Neural progenitor cell (in vitro differentiated cells): ENCODE data around the gene LYST.

ENCODE experiments used
- EZH2 ChIP-seq: fragments of 200-600 bp; sonication (generic); IDR thresholded peaks from 2 replicates; pipeline ENCODE4 v1.6.1; 2017; ENCODE audit warnings: antibody characterized with exemption, mild to moderate bottlenecking, moderate library complexity
- EZH2phosphoT487 ChIP-seq: fragments of 200-600 bp; sonication (generic); IDR thresholded peaks from 2 replicates; pipeline ENCODE4 v1.6.1; 2017; ENCODE audit warnings: antibody characterized with exemption
- TF ChIP-seq, protein P1 (sequence below): fragments of 200-600 bp; sonication (generic); IDR thresholded peaks from 2 replicates; pipeline ENCODE4 v1.5.1; 2017; ENCODE audit warnings: antibody characterized with exemption, mild to moderate bottlenecking

DNA sequence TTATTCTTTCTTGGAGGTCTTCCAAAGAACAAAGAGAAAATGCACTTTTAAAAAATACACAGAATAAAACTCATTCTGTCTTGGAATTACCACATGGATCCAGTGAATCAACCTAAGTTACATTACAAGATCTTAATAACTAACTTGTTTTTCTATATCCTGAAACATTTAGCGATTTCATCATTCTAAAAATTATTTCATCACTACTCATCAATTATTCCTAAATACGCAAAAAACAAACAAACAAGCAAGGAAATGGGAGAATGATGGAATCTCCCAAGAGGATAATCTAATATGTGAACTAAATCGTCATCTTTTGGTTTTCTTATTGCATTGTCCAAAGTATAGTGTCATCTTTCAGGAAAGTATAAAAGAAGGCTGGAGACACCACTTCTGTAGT lies 178.6 kb downstream of the LYST start:
- TF ChIP-seq, protein P1, sequence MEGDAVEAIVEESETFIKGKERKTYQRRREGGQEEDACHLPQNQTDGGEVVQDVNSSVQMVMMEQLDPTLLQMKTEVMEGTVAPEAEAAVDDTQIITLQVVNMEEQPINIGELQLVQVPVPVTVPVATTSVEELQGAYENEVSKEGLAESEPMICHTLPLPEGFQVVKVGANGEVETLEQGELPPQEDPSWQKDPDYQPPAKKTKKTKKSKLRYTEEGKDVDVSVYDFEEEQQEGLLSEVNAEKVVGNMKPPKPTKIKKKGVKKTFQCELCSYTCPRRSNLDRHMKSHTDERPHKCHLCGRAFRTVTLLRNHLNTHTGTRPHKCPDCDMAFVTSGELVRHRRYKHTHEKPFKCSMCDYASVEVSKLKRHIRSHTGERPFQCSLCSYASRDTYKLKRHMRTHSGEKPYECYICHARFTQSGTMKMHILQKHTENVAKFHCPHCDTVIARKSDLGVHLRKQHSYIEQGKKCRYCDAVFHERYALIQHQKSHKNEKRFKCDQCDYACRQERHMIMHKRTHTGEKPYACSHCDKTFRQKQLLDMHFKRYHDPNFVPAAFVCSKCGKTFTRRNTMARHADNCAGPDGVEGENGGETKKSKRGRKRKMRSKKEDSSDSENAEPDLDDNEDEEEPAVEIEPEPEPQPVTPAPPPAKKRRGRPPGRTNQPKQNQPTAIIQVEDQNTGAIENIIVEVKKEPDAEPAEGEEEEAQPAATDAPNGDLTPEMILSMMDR: no peak
- TF ChIP-seq EZH2phosphoT487 (no peak), EZH2 (no peak)
